Heart left ventricle (tissue), 16 donors: ENCODE measurements around the gene HSPA12A. TPM values are rescaled to one million over a fixed set of nuclear protein-coding genes. Genes with fewer than 3 reads are reported as not detected.

ENCODE experiments used
- ATAC-seq, 4 donors: fragments of 200-7000 bp; cut with Tn5 transposase; one replicate each; pipeline ENCODE4 v1.9.1; 2020 to 2022; ENCODE audit warnings: moderate library complexity in 4 of 4, mild to moderate bottlenecking in 3 of 4, moderate number of reproducible peaks in 1 of 4
- DNase-seq, 5 donors: peaks; one replicate each; pipeline ENCODE4 v3.0.0-alpha.2; 2020
- H3K27ac ChIP-seq, 12 donors: fragments of 200-600 bp; sonication (generic) in 4 of 12; one replicate each; pipeline versions ENCODE4 v1.5.0 to v1.8.0; 2016 to 2022; ENCODE audit warnings: mild to moderate bottlenecking in 2 of 12
- H3K27me3 ChIP-seq, 9 donors: fragments of 200-600 bp; sonication (generic) in 2 of 9; one replicate each; pipeline versions ENCODE4 v1.5.1 to v1.8.0; 2016 to 2022; ENCODE audit warnings: mild to moderate bottlenecking in 3 of 9
- H3K36me3 ChIP-seq, 9 donors: fragments of 200-600 bp; sonication (generic) in 2 of 9; one replicate each; pipeline versions ENCODE4 v1.5.0 to v1.8.0; 2018 to 2022; ENCODE audit warnings: mild to moderate bottlenecking in 2 of 9
- H3K4me1 ChIP-seq, 12 donors: fragments of 200-600 bp; sonication (generic) in 4 of 12; one replicate each; pipeline versions ENCODE4 v1.5.0 to v1.8.0; 2016 to 2022; ENCODE audit warnings: mild to moderate bottlenecking in 3 of 12
- H3K4me3 ChIP-seq, 12 donors: fragments of 200-600 bp; sonication (generic) in 4 of 12; one replicate each; pipeline versions ENCODE4 v1.5.0 to v1.8.0; 2017 to 2022; ENCODE audit warnings: mild to moderate bottlenecking in 9 of 12, moderate library complexity in 4 of 12
- H3K9me3 ChIP-seq, 12 donors: fragments of 200-600 bp; sonication (generic) in 4 of 12; one replicate each; pipeline versions ENCODE4 v1.5.0 to v1.8.0; 2016 to 2022; ENCODE audit warnings: mild to moderate bottlenecking in 1 of 12
- POLR2A ChIP-seq, 2 donors: fragments of 450-650 bp; IDR thresholded peaks; one replicate each; pipeline ENCODE4 v1.6.1; 2017; ENCODE audit warnings: antibody characterized with exemption in 2 of 2, mild to moderate bottlenecking in 2 of 2, moderate library complexity in 2 of 2
- WGBS, 4 donors: extraction: QIAGEN DNeasy Blood & Tissue Kit in 2 of 4; methylation state at CpG; one replicate each; pipeline versions ENCODE4 v1.1.5 to v1.1.7; 2013 to 2018; 5-methylcytosine and 5-hydroxymethylcytosine counted together
- intact Hi-C, 10 donors: fragments of 100-400 bp; cut with DNase I; formaldehyde crosslinking; loops; one replicate each; pipeline versions ENCODE4 v1.11.1 to v1.14.2; 2022
- long read RNA-seq, 3 donors: library from polyadenylated mRNA; unstranded; transcript quantifications; one replicate each; pipeline ENCODE4 v2.0.0, GENCODE V29; 2020 to 2021
- polyA plus RNA-seq, 2 donors: library from polyadenylated mRNA; stranded (reverse); fragments of 200-250 nt; gene quantifications; one replicate each; pipeline ENCODE4 v1.2.3, GENCODE V29; 2013
- total RNA-seq, 9 donors: library from RNA; depleted of rRNA in 2 of 9; stranded (reverse); fragments of >200 nt in 2 of 9; fragmentation: NEBNext Ultra II Directional in 3 of 9; extraction: Animal tissue kit (Norgen Biotek cat#: 25700) in 3 of 9; gene quantifications; one replicate each; pipeline versions ENCODE4 v1.1.0 to v1.2.4, GENCODE V29; 2016 to 2023
- TF ChIP-seq, protein P1 (sequence below), 12 donors: fragments of 200-600 bp; sonication (generic) in 4 of 12; IDR thresholded peaks; one replicate each; pipeline versions ENCODE4 v1.5.0 to v1.8.0; 2018 to 2022; ENCODE audit warnings: antibody characterized with exemption in 12 of 12, mild to moderate bottlenecking in 5 of 12
- donor health status: ischemic (EF 13 %, LVEDD 7.1; RV severe dilation, severe dysfunction).
- donor health status: healthy with polysubstance abuse.
- donor health status: DM: no; HTN: yes; CAD: no.
- donor health status: DM: no; HTN: no; CAD: no.
- donor health status: ischemic (EF 25% LVEDD 6.9; RV normal size, moderate dysfunction).
- donor health status: ischemic (EF 25% LVEDD 5.7; RV mildly dilated, moderate dysfunction).
- donor health status: healthy.
- donor health status: DM: yes; HTN: yes; CAD: no.
- donor health status: ischemic (EF 35%, LVEDD 5.7; RV mildly dilated, moderate dysfunction).
- donor health status: nonischemic (EF 11% LVEDD 7.7; RV severe dilation, severe dysfunction).
- donor health status: DM: yes; HTN: yes; CAD: no.
- donor health status: PGD.
- donor health status: ischemic (EF 29% LVEDD 5.4; RV normal size, mild dysfunction).
- donor health status: nonischemic (EF 23%, LVEDD 6.1; RV moderate dilation, normal function).

The HSPA12A gene, protein sequence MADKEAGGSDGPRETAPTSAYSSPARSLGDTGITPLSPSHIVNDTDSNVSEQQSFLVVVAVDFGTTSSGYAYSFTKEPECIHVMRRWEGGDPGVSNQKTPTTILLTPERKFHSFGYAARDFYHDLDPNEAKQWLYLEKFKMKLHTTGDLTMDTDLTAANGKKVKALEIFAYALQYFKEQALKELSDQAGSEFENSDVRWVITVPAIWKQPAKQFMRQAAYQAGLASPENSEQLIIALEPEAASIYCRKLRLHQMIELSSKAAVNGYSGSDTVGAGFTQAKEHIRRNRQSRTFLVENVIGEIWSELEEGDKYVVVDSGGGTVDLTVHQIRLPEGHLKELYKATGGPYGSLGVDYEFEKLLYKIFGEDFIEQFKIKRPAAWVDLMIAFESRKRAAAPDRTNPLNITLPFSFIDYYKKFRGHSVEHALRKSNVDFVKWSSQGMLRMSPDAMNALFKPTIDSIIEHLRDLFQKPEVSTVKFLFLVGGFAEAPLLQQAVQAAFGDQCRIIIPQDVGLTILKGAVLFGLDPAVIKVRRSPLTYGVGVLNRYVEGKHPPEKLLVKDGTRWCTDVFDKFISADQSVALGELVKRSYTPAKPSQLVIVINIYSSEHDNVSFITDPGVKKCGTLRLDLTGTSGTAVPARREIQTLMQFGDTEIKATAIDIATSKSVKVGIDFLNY
- total RNA-seq = 10 to 100 TPM; 11.0 to 17.0 (median 13.8) TPM
- 1 to 10 TPM; 4.7 to 9.0 TPM for polyA plus RNA-seq
- long read RNA-seq, donor 1, full-length matches to known transcripts = 3 of 9 reads
- long read RNA-seq, donor 1, partial matches to known transcripts = 0 of 9 reads
- long read RNA-seq, donor 1, other reads (novel, unspliced or antisense) = 6 of 9 reads
- long read RNA-seq, donor 2, full-length matches to known transcripts = 6 of 16 reads
- long read RNA-seq, donor 2, partial matches to known transcripts = 0 of 16 reads
- long read RNA-seq, donor 2, other reads (novel, unspliced or antisense) = 10 of 16 reads
- long read RNA-seq, donor 3, full-length matches to known transcripts = 5 of 8 reads
- long read RNA-seq, donor 3, partial matches to known transcripts = 1 of 8 reads
- long read RNA-seq, donor 3, other reads (novel, unspliced or antisense) = 2 of 8 reads

DNA sequence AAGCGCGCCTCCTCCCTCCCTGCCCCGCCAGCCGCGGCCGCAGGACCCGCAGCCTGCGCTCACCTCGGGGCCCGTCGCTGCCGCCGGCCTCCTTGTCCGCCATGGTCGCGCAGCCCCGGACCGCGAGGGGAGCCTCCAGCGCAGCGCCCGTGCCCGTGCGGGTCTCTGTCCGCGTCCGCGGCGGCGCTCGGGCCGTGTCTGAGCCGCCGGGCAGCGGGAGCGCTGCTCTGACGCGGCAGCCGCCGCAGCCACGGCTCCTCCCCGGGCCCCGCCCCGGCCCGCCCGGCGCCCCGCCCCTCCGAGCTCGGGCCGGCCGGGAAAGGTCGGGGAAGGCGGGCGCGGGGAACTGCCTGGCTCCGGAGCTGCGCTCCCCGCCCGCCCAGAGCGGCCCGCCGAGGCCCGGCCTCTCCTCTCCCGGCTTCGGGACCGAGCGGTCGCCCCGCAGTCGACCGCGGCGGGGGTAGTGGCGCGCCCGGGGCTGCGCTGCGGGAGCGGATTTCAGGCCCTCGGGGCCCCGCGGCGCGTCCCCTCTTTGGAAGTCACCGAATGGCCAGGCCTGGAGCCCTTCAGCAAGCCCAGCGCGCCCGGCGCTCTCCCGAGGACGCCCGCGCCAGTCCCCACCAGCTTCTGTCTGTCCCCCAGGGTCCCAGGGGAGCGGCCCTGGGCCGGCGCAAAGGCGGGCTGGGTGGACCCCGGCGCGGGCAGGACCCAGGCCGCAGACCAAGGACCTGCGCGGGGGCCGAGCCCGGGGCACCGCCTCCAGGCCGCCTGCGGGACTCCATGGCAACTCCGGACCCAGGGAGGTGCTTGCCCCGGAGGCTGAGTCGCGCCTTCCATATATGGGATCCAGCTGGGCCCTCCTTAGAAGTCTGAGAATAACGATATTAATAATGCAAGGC lies at the start of gene HSPA12A:
Gene HSPA12A, minus strand, starts transcription at position 200 of the 899 bp plus-strand sequence. Its CDS starts 97 bp downstream, at position 103.
- peak; percentile 66 to 92 for TF ChIP-seq POLR2A (IDR thresholded peaks at IDR 0.05)
- TF ChIP-seq, protein P1, sequence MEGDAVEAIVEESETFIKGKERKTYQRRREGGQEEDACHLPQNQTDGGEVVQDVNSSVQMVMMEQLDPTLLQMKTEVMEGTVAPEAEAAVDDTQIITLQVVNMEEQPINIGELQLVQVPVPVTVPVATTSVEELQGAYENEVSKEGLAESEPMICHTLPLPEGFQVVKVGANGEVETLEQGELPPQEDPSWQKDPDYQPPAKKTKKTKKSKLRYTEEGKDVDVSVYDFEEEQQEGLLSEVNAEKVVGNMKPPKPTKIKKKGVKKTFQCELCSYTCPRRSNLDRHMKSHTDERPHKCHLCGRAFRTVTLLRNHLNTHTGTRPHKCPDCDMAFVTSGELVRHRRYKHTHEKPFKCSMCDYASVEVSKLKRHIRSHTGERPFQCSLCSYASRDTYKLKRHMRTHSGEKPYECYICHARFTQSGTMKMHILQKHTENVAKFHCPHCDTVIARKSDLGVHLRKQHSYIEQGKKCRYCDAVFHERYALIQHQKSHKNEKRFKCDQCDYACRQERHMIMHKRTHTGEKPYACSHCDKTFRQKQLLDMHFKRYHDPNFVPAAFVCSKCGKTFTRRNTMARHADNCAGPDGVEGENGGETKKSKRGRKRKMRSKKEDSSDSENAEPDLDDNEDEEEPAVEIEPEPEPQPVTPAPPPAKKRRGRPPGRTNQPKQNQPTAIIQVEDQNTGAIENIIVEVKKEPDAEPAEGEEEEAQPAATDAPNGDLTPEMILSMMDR (IDR thresholded peaks at IDR 0.05) = peak in 1 of 12 donors; percentile 4

DNA sequence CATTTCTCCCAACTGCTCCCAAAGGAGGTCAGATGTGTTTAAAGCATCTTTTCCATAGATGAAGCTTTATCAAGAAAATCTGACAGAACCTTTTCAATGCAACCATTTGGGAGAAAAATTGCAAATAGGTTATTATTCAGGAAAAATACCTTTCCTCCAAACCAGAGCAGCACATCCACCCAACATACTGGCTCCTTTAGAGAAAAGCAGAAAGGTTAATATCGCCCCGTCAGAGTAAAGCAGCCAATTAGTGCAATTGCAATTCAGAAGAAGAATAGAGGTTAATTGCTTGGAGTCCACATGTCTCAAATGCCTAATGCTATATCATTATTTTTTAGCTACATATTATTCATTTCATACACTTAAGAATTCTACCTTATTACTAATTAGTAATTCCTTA lies 48.9 kb upstream of the HSPA12A start:
- Histone ChIP-seq H3K27me3 (peaks cover 0 to 26% (median 0%) of the 10 kb centered on the region in 9 donors), H3K4me1 (peaks cover 0 to 9% (median 4%) of the 10 kb centered on the region in 12 donors), H3K9me3 (no peaks in the 10 kb centered on the region), H3K27ac (no peak overlapping the region), H3K4me3 (no peak overlapping the region), H3K36me3 (no peaks in the 10 kb centered on the region)
- intact Hi-C loops = no loop called here
- no peak for TF ChIP-seq POLR2A (IDR thresholded peaks at IDR 0.05)
- TF ChIP-seq, protein P1 (IDR thresholded peaks at IDR 0.05) = no peak
- ATAC-seq = no peak
- WGBS, 4 donors = 96 to 100% (median 97%) methylated on average over 2 of the region's 2 CpGs
- no peak for DNase-seq

More for the DNA sequence above, at the start of gene HSPA12A:
- 0 to 1% (median 0%) methylated on average over 48 to 114 of the region's 114 CpGs for WGBS, 4 donors
- ATAC-seq (peak; percentile 87 to 96 (median 92)), DNase-seq (peak; percentile 82 to 86 (median 84))
- Histone ChIP-seq H3K9me3 (no peaks in the 10 kb centered on the region), H3K4me3 (peak within 1 kb of the TSS; percentile 65 to 93 (median 82)), H3K36me3 (no peaks in the 10 kb centered on the region), H3K27ac (peak within 1 kb of the TSS; percentile 85 to 97 (median 93)), H3K4me1 (peaks cover 0 to 24% (median 11%) of the 10 kb centered on the region in 12 donors), H3K27me3 (peaks cover 0 to 49% (median 2%) of the 10 kb centered on the region in 9 donors)
- intact Hi-C loops = loop anchor here in 7 of 10 donors (2.0 to 5.0 kb wide), 5 partner anchors 45 to 60 kb away; no protein-coding TSS in a partner anchor

DNA sequence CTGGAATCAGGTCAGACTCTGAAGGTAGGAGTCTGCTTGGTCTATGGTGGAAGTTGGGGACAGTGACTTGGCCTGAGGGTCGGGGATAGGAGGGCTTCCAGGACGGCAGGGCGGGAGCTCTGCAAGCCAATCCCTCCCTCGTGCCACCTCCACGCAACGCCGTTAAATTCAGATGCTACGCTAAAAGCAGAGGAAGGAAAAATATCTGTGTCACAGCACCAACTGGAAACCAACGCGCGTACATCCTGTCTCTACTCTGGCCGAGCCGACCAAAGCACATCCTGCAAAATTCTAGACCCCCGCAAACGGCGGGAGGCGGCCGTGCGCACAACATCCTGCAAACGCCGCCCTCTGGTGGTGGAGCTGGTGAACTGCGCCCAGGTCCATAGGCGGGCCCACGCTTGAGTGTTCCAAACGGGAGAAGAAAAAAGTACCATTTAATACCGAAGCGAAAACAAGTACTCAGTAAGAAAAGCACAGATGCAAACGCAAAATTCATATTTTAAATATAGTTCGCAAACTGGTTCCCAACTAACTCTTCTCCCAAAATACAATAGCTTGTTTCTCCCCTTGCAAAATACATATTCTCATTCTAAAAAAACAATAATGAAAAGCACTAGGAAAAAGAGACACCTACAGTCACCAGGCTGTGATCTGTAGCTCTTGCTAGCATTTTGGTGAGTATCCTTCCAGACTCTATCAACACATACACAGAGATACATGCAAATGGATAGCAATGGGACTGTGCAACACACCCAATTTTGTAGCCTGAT lies 45.7 kb upstream of the HSPA12A start:
- 2 to 3% (median 3%) methylated on average over 29 of the region's 29 CpGs for WGBS, 4 donors

More for the DNA sequence above, 45.7 kb upstream of the HSPA12A start:
- Histone ChIP-seq H3K4me3 (peak overlapping the region in 9 of 12 donors; percentile 6 to 39 (median 28)), H3K4me1 (peaks cover 0 to 9% (median 4%) of the 10 kb centered on the region in 12 donors), H3K27me3 (peaks cover 0 to 22% (median 0%) of the 10 kb centered on the region in 9 donors), H3K27ac (no peak overlapping the region), H3K36me3 (no peaks in the 10 kb centered on the region), H3K9me3 (no peaks in the 10 kb centered on the region)
- TF ChIP-seq, protein P1 (IDR thresholded peaks at IDR 0.05) = peak; percentile 98 to 100 (median 99)
- TF ChIP-seq POLR2A (IDR thresholded peaks at IDR 0.05) = no peak
- DNase-seq (peak; percentile 69 to 88 (median 81)), ATAC-seq (peak in 3 of 4 donors; percentile 82 to 87 (median 86))
- intact Hi-C loops = loop anchor here in 9 of 10 donors (1.0 to 5.0 kb wide), 4 partner anchors 46 to 161 kb away; partner anchors contain the start of gene HSPA12A (in 2 of the 9)
